CD4-positive, CD25-positive, alpha-beta regulatory T cell (primary cell): ENCODE data around the gene PLXNA4. TPM values are rescaled to one million over a fixed set of nuclear protein-coding genes. Genes with fewer than 3 reads are reported as not detected.

ENCODE experiments used
- ATAC-seq, 2 donors: fragments of 150-1000 bp; cut with Tn5 transposase; one replicate each; pipeline ENCODE4 v1.10.0; 2021; ENCODE audit warnings: low read depth in 2 of 2, moderate number of reproducible peaks in 2 of 2, moderate library complexity in 1 of 2
- DNase-seq, 3 donors: peaks; one replicate each; pipeline versions ENCODE4 v3.0.0 to v3.0.0-alpha.2; 2012 to 2022; ENCODE audit warnings: mixed read lengths in 1 of 3
- H3K27ac ChIP-seq: one replicate; pipeline ENCODE4 v1.7.0; 2013; ENCODE audit warnings: mild to moderate bottlenecking, low read length; ENCODE audit not compliant: insufficient read depth, poor library complexity, severe bottlenecking
- H3K27me3 ChIP-seq: one replicate; pipeline ENCODE4 v1.7.0; 2013; ENCODE audit warnings: low read length; ENCODE audit not compliant: control insufficient read depth, insufficient read depth
- H3K36me3 ChIP-seq: one replicate; pipeline ENCODE4 v1.7.0; 2013; ENCODE audit warnings: mild to moderate bottlenecking, low read length, moderate library complexity; ENCODE audit not compliant: control insufficient read depth, insufficient read depth
- H3K4me1 ChIP-seq: 2 replicates; pipeline ENCODE4 v1.7.0; 2013; ENCODE audit warnings: mild to moderate bottlenecking, low read length; ENCODE audit not compliant: insufficient read depth, control insufficient read depth, poor library complexity, severe bottlenecking
- H3K4me3 ChIP-seq: one replicate; pipeline ENCODE4 v1.7.0; 2013; ENCODE audit warnings: low read depth, mild to moderate bottlenecking, low read length, moderate library complexity
- H3K9me3 ChIP-seq, 2 experiments: 1 replicate in 1 of 2; 2 replicates in 1 of 2; pipeline ENCODE4 v1.7.0; 2013; ENCODE audit warnings: low read length in 2 of 2, mild to moderate bottlenecking in 1 of 2, moderate library complexity in 1 of 2; ENCODE audit not compliant: control insufficient read depth in 2 of 2
- H3K27ac Mint-ChIP-seq, 3 donors: one replicate each; pipeline ENCODE4 v1.8.0; 2020 to 2022; ENCODE audit warnings: mild to moderate bottlenecking in 3 of 3, mixed read lengths in 3 of 3, moderate library complexity in 2 of 3
- H3K27me3 Mint-ChIP-seq: one replicate; pipeline ENCODE4 v1.8.0; 2022; ENCODE audit warnings: mild to moderate bottlenecking, mixed read lengths
- H3K36me3 Mint-ChIP-seq: one replicate; pipeline ENCODE4 v1.8.0; 2020; ENCODE audit warnings: mixed read lengths
- H3K4me1 Mint-ChIP-seq, 4 donors: one replicate each; pipeline ENCODE4 v1.8.0; 2020 to 2022; ENCODE audit warnings: mixed read lengths in 4 of 4, mild to moderate bottlenecking in 1 of 4
- H3K4me3 Mint-ChIP-seq, 4 donors: one replicate each; pipeline ENCODE4 v1.8.0; 2020 to 2022; ENCODE audit warnings: mild to moderate bottlenecking in 4 of 4, mixed read lengths in 4 of 4, moderate library complexity in 3 of 4
- H3K9me3 Mint-ChIP-seq, 7 donors: one replicate each; pipeline ENCODE4 v1.8.0; 2020 to 2022; ENCODE audit warnings: mixed read lengths in 7 of 7, mild to moderate bottlenecking in 3 of 7, moderate library complexity in 2 of 7
- polyA plus RNA-seq, 4 donors: library from polyadenylated mRNA; unstranded; fragments of 300-500 nt; fragmentation: Illumina TruSeq; gene quantifications; one replicate each; pipeline ENCODE4 v1.2.3, GENCODE V29; 2021
- total RNA-seq: library from RNA; stranded (reverse); gene quantifications from one replicate; pipeline ENCODE4 v1.2.3, GENCODE V29; 2022

The PLXNA4 gene
- total and polyA plus RNA-seq, 5 donors from 2014 or later = 0.27 TPM; not detected in 4

GRCh38 chr7:132568962-132569361 lies 7.3 kb downstream of the PLXNA4 start:
- ATAC-seq (no peak), DNase-seq (no peak)
- H3K27ac Mint-ChIP-seq = no peak overlapping the region
- H3K4me1 Mint-ChIP-seq = peaks cover 0 to 3% (median 0%) of the 10 kb centered on the region in 4 donors
- peaks cover 0 to 8% (median 0%) of the 10 kb centered on the region in 7 donors for H3K9me3 Mint-ChIP-seq
- Histone ChIP-seq H3K27me3 (peaks cover 22% of the 10 kb centered on the region), H3K4me1 (no peaks in the 10 kb centered on the region), H3K9me3 (no peaks in the 10 kb centered on the region), H3K27ac (no peak overlapping the region), H3K4me3 (no peak overlapping the region), H3K36me3 (no peaks in the 10 kb centered on the region)
- peaks cover 29% of the 10 kb centered on the region for H3K27me3 Mint-ChIP-seq
- no peaks in the 10 kb centered on the region for H3K36me3 Mint-ChIP-seq
- H3K4me3 Mint-ChIP-seq = no peak overlapping the region

- no peaks in the 10 kb centered on the region for H3K36me3 ChIP-seq
- no peak overlapping the region for H3K4me3 ChIP-seq
- H3K9me3 Mint-ChIP-seq = peaks cover 0 to 8% (median 0%) of the 10 kb centered on the region in 7 donors
- H3K27me3 ChIP-seq = peaks cover 7% of the 10 kb centered on the region
- H3K4me3 Mint-ChIP-seq = peak overlapping the region in 1 of 4 donors; percentile 32
- H3K36me3 Mint-ChIP-seq = no peaks in the 10 kb centered on the region
- ATAC-seq (no peak), DNase-seq (no peak)
- no peak overlapping the region for H3K27ac Mint-ChIP-seq
- H3K27me3 Mint-ChIP-seq = peaks cover 6% of the 10 kb centered on the region
- H3K4me1 ChIP-seq = no peaks in the 10 kb centered on the region
- no peak overlapping the region for H3K27ac ChIP-seq
- H3K9me3 ChIP-seq = no peaks in the 10 kb centered on the region
- no peaks in the 10 kb centered on the region for H3K4me1 Mint-ChIP-seq
These were observed 10.4 kb downstream of the PLXNA4 start for GRCh38 chr7:132565885-132566284.

- Mint-ChIP-seq H3K9me3 (peaks cover 0 to 8% (median 0%) of the 10 kb centered on the region in 7 donors), H3K27ac (no peak overlapping the region), H3K4me1 (no peaks in the 10 kb centered on the region), H3K4me3 (peak overlapping the region in 1 of 4 donors; percentile 32), H3K27me3 (peaks cover 6% of the 10 kb centered on the region), H3K36me3 (no peaks in the 10 kb centered on the region)
- DNase-seq (no peak), ATAC-seq (no peak)
- Histone ChIP-seq H3K9me3 (no peaks in the 10 kb centered on the region), H3K4me3 (no peak overlapping the region), H3K4me1 (no peaks in the 10 kb centered on the region), H3K27me3 (peaks cover 7% of the 10 kb centered on the region), H3K27ac (no peak overlapping the region), H3K36me3 (no peaks in the 10 kb centered on the region)
These were observed 10.8 kb downstream of the PLXNA4 start for GRCh38 chr7:132565441-132565840.

DNA sequence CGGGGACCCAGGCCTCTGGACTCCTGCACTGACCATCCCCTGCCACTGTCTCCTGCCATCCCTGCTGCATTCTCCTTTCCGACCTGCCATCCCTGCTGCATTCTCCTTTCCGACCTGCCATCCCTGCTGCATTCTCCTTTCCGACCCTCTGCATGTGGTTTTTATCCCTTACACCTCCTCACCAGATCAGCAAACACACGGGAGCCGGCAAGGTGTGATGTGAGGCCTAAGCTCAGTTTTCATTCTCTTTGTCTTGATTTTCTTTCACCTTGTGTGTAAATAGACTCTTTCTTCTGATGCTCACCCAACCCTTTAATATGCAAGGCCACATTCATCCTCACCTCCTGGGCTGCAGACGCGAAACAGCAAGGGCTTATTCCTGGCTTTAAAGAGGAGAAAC lies 11.4 kb downstream of the PLXNA4 start:
- no peak overlapping the region for H3K4me3 Mint-ChIP-seq
- peaks cover 7% of the 10 kb centered on the region for H3K27me3 Mint-ChIP-seq
- no peaks in the 10 kb centered on the region for H3K36me3 Mint-ChIP-seq
- no peak overlapping the region for H3K27ac ChIP-seq
- no peak for ATAC-seq
- H3K27ac Mint-ChIP-seq = no peak overlapping the region
- no peaks in the 10 kb centered on the region for H3K36me3 ChIP-seq
- H3K9me3 ChIP-seq = no peaks in the 10 kb centered on the region
- no peak overlapping the region for H3K4me3 ChIP-seq
- H3K9me3 Mint-ChIP-seq = peaks cover 0 to 8% (median 0%) of the 10 kb centered on the region in 7 donors
- H3K4me1 ChIP-seq = no peaks in the 10 kb centered on the region
- H3K27me3 ChIP-seq = peaks cover 7% of the 10 kb centered on the region
- no peaks in the 10 kb centered on the region for H3K4me1 Mint-ChIP-seq
- no peak for DNase-seq

GRCh38 chr7:132564090-132564489 lies 12.2 kb downstream of the PLXNA4 start:
- Mint-ChIP-seq H3K4me3 (no peak overlapping the region), H3K27me3 (peaks cover 7% of the 10 kb centered on the region), H3K36me3 (no peaks in the 10 kb centered on the region), H3K27ac (peak overlapping the region in 1 of 3 donors; percentile 86), H3K4me1 (no peaks in the 10 kb centered on the region), H3K9me3 (peaks cover 0 to 8% (median 0%) of the 10 kb centered on the region in 7 donors)
- H3K27me3 ChIP-seq = peaks cover 7% of the 10 kb centered on the region
- no peak overlapping the region for H3K4me3 ChIP-seq
- ATAC-seq (no peak), DNase-seq (no peak)
- H3K4me1 ChIP-seq = no peaks in the 10 kb centered on the region
- no peak overlapping the region for H3K27ac ChIP-seq
- H3K36me3 ChIP-seq = no peaks in the 10 kb centered on the region
- no peaks in the 10 kb centered on the region for H3K9me3 ChIP-seq

DNA sequence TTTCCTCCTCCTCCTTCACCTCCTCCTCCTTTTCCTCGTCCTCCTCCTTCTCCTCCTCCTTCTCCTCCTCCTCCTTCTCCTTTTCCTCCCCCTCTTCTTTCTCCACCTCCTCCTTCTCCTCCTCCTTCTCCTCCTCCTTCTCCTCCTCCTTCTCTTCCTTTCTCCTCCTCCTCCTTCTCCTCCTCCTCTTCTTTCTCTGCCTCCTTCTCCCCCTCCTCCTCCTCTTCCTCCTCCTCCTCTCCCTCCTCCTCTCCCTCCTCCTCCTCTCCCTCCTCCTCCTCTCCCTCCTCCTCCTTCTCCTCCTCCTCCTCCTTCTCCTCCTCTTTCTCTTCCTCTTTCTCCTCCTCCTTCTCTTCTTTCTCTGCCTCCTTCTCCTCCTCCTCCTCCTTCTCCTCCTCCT lies 13.6 kb downstream of the PLXNA4 start:
- peaks cover 6% of the 10 kb centered on the region for H3K27me3 ChIP-seq
- H3K27me3 Mint-ChIP-seq = peaks cover 7% of the 10 kb centered on the region
- H3K9me3 ChIP-seq = no peaks in the 10 kb centered on the region
- H3K4me3 ChIP-seq = no peak overlapping the region
- H3K27ac Mint-ChIP-seq = no peak overlapping the region
- no peak for DNase-seq
- no peaks in the 10 kb centered on the region for H3K36me3 ChIP-seq
- no peaks in the 10 kb centered on the region for H3K4me1 ChIP-seq
- H3K36me3 Mint-ChIP-seq = no peaks in the 10 kb centered on the region
- no peak for ATAC-seq
- H3K9me3 Mint-ChIP-seq = peaks cover 0 to 8% (median 0%) of the 10 kb centered on the region in 7 donors
- H3K27ac ChIP-seq = no peak overlapping the region
- no peaks in the 10 kb centered on the region for H3K4me1 Mint-ChIP-seq
- no peak overlapping the region for H3K4me3 Mint-ChIP-seq

GRCh38 chr7:132561763-132562162 lies 14.5 kb downstream of the PLXNA4 start:
- ATAC-seq (no peak), DNase-seq (no peak)
- H3K27ac ChIP-seq = no peak overlapping the region
- peaks cover 6% of the 10 kb centered on the region for H3K27me3 ChIP-seq
- H3K27me3 Mint-ChIP-seq = peaks cover 7% of the 10 kb centered on the region
- H3K4me3 ChIP-seq = no peak overlapping the region
- no peaks in the 10 kb centered on the region for H3K4me1 Mint-ChIP-seq
- no peak overlapping the region for H3K4me3 Mint-ChIP-seq
- peaks cover 0 to 8% (median 0%) of the 10 kb centered on the region in 7 donors for H3K9me3 Mint-ChIP-seq
- H3K36me3 ChIP-seq = no peaks in the 10 kb centered on the region
- H3K4me1 ChIP-seq = no peaks in the 10 kb centered on the region
- no peak overlapping the region for H3K27ac Mint-ChIP-seq
- no peaks in the 10 kb centered on the region for H3K9me3 ChIP-seq
- no peaks in the 10 kb centered on the region for H3K36me3 Mint-ChIP-seq

- peak overlapping the region in 1 of 3 donors; percentile 11 for H3K27ac Mint-ChIP-seq
- DNase-seq = peak in 1 of 3 donors; percentile 24
- H3K9me3 Mint-ChIP-seq = peaks cover 0 to 8% (median 0%) of the 10 kb centered on the region in 7 donors
- H3K4me3 ChIP-seq = no peak overlapping the region
- H3K36me3 Mint-ChIP-seq = no peaks in the 10 kb centered on the region
- no peaks in the 10 kb centered on the region for H3K4me1 ChIP-seq
- H3K27me3 Mint-ChIP-seq = peaks cover 7% of the 10 kb centered on the region
- H3K4me3 Mint-ChIP-seq = no peak overlapping the region
- H3K27me3 ChIP-seq = peaks cover 3% of the 10 kb centered on the region
- H3K36me3 ChIP-seq = no peaks in the 10 kb centered on the region
- H3K27ac ChIP-seq = no peak overlapping the region
- H3K9me3 ChIP-seq = no peaks in the 10 kb centered on the region
- H3K4me1 Mint-ChIP-seq = no peaks in the 10 kb centered on the region
- no peak for ATAC-seq
These were observed 15.3 kb downstream of the PLXNA4 start for GRCh38 chr7:132560825-132561529.
